ENCODE data around the gene DUSP10.

DUSP10 gene

DNA sequence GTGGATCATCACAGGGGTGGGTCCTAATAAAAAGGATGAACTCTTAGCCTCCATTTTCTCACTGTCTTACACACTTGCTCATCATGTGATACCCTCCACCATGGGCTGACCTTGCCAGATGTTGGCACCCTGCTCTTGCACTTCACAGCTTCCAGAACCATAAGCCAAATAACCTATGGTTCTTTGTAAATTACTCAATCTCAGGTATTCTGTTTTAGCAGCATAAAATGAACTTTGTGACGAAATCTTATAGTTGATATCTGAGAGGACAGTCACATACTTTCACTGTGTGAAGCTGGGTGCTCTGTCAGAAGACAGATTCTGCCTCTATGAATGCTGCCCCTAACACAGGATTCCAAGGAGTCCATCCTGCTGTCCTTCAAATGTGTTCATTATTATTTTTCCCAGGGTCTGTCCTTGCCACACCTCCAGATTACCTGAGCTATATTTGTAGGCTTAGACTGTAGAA, 13.8 kb downstream of the DUSP10 start:
- DNase-seq: no peak

- DNase-seq: no peak
These were observed 14.5 kb downstream of the DUSP10 start for GRCh38 chr1:221727146-221728036.

GRCh38 chr1:221725735-221726672, 15.9 kb downstream of the DUSP10 start:
- peak; percentile 17 for DNase-seq

DNA sequence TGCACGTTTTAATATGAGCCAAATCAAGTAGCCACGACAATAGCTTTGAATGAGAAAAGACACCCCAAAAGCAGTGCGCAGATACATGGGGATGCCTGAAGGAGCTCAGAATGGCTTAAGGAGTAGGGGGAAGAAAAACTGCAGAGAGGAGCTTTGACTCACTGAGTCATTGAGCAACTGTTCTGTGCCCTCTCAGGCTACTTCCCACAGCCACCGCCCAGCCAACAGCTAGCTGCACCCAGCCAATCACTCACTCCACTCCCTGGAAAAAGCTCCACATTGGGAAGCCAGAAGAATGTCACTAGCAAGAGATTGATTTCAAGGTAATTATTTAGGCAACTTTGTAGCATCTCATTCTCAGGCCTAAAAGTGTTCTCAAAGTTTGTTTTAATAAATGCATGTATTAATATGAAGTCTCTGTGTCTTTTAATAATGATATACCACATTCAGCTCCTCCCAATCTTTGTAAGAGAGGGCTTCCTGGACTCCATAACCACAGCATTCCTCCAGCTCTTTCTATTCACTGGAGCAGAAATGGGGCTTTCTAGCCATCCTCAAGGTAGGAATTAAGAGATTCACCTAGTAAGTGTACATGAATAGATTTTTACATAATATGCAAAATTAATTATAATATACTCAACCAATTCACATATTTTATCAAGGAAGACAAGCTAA, 16.8 kb downstream of the DUSP10 start:
- DNase-seq: no peak

DNA sequence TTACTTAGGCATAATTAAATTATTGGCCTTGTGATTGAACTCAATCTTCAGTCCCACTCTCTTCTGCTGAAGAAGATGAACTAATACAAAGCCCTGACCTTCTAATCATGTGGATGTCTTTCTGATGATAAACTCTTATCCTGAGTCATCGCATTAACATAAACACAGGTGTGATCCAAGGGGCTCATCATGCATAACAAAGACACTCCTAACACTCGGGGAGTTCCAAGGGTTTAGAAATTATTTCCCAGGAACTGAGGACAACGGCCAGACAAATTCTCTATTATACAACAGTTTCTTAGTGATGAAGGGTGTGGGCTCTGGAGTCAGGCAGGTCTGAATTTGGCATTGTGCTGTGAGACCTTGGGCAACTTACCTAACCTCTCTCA, 18.0 kb downstream of the DUSP10 start:
- no peak for DNase-seq

DNA sequence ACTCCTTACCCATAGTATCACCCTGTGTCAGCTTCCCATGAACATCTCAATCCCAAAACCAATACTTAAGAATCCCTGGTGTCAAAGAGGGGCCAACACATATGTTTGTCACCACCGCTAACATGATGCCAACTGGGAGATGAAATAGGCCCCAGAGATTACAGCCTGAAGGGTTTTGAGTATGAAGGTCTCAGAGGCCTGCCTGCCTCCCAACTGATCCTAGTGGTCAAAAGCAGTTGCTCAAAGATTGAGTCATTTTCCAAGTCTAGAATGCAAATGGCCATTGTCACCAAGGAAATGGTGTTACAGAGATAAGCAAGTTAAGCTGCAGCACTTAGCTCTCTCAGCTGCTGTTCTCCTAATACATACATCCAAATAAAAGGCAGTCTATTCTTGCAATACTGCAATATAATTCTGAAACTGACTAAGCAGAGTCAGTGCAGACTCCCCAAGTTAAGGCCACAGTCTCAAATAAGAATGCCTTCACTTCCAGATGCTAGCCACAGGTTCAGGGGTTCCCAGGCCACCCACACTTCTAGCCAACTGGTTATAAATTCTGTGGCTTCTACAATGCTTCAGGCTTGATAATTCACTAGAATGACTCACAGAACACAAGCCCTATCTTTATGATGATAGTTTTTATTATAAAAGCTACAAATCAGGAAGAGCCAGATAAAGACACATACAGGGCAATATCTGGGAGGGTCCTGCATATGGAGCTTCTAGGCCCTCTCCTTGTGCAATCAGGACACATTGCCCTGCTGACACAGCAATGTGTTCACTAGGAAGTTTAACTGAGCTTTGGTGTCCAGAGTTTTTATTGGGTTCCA, 18.7 kb downstream of the DUSP10 start:
- DNase-seq: peak; percentile 83

GRCh38 chr1:221722254-221723017, 19.5 kb downstream of the DUSP10 start:
- DNase-seq: no peak

DNA sequence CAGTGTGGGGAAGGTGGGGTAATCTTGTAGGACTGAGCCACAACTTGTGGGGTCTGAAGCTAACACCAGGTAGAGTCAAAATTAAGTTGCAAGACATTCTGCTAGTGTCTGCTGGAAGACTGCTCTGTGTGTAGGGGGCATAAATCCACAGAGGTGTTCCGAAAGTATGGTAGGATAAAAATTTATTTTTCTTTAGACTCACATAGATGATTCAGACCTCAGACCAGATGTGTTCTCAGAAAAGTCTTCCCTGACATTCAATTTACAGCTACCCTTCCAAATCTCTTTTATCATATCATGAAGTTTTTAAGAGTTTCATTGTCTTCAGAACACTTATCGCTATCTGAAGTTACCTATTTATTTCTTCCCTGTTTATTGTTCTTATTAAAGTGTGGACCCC, 21.3 kb downstream of the DUSP10 start:
- DNase-seq: no peak

DNA sequence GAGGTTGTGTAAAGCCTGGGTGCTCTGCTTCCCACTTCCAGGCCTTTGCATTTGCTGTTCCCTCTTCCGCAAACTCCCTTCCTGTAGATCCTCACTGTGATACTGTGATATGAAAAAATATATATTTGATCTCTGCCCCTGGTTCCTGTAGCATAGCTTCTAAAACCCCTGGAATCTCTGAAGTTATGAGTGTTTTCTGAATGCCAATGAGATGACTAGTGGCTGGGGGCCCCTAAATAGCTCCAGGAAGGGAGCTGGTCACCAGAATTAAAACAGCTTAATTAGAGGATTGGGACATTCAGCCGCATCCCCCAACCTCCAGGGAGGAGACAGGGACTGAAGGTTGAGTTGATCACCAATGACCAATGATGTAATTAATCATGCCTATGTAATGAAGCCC, 21.9 kb downstream of the DUSP10 start:
- DNase-seq: no peak

DNA sequence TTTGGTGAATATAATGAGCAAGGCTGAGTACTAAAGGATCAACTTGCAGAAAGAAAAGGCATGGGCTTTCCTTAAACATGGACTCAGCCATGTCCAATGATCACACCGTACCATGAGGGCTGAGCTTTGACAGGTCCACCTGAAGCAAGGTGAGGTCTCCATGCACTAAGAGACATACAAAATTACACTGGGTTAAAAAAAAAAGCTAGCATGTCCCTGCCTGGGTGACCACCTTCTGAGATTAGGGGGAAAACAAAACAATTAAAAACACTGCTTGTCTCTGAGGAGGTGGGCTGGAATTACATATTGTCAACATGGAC, 22.7 kb downstream of the DUSP10 start:
- DNase-seq: no peak

- no peak for DNase-seq
These were observed 23.3 kb downstream of the DUSP10 start for GRCh38 chr1:221718381-221719277.

GRCh38 chr1:221717485-221717853, 24.4 kb downstream of the DUSP10 start:
- no peak for DNase-seq

GRCh38 chr1:221716713-221717484, 25.0 kb downstream of the DUSP10 start:
- DNase-seq: no peak

- no peak for DNase-seq
These were observed 26.3 kb downstream of the DUSP10 start for GRCh38 chr1:221715321-221716169.

DNA sequence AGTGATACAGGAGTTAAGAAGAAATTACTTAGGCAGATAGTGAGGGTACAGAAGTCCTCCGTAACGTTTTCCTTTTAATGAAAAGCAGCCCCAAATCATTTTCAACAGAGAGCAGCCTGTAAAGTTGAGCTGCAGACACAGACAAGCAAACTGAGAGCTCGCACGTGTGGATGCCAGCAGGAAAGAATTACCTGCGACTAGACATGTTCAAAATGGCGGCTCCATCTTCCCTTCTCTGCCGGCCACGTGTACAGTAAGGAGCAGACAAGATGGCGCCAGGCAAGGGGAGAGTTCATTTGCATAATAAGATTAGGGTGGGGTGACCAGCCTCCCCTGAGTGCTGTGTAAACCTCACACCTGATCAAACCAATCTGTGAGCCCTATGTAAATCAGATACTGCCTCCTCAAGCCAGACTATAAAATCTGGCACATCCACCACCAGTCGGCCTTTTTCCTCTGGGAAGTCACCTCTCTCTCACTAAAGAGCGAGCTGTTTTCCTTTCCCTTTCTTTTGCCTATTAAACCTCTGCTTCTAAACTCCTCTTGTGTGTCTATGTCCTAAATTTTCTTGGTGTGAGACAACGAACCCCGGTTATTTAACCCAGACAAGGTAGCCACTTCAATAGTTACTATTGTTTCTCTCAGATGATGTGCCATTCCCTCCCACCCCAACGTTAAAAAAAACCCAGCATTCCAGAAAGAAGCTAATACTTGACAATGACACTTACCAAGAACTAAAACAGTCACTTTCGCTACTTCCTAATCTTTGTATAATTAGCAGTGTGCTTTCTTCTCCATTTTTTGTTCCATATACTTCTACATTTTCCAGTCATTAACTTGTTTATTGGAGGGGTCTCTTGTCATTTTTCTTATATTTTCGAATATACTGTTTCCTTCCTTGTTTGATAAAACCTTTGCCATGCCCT, 27.4 kb downstream of the DUSP10 start:
- no peak for DNase-seq

- peak; percentile 61 for DNase-seq
These were observed 29.0 kb downstream of the DUSP10 start for GRCh38 chr1:221712776-221713431.

DNA sequence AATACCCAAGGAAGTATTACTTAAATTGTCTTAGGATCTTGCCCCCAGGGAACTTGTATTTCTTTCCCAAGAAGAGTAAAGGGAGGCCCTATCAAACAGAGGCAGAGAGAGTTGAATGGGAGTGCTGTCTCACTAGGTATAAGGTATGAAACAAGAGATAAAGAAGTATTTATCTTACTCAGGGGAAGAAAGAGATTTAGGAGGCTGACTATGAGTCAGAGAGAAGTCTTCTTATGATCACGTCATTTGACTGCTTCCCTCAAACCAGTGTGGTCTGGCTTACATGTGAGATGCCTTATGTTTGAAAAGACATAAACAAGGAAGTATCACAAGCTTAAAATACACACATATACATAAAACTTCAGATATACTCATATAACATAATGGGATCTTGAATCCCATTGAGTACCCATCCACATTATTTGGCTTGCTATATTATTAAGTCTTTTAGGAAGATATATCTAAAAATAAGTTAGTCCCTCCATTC, 29.6 kb downstream of the DUSP10 start:
- no peak for DNase-seq

Measured in GF-D8 (cell line).